Sigmoid colon (tissue), 4 donors: ENCODE data around the gene SMIM10.

Experiments used
- CTCF ChIP-seq, 4 experiments: fragments of 450-650 bp in 3 of 4; fragments of 200-600 bp in 1 of 4; IDR thresholded peaks; one replicate each; pipeline ENCODE4 v1.5.1; 2016 to 2019; ENCODE audit warnings: antibody characterized with exemption in 4 of 4, mild to moderate bottlenecking in 3 of 4, moderate library complexity in 2 of 4
- POLR2A ChIP-seq, 2 donors: fragments of 450-650 bp; IDR thresholded peaks; one replicate each; pipeline ENCODE4 v1.6.1; 2016; ENCODE audit warnings: antibody characterized with exemption in 2 of 2, mild to moderate bottlenecking in 2 of 2, moderate library complexity in 2 of 2
- POLR2AphosphoS5 ChIP-seq, 4 donors: sonication (generic); formaldehyde crosslinking; IDR thresholded peaks; one replicate each; pipeline ENCODE4 v1.6.1; 2017; ENCODE audit warnings: antibody characterized with exemption in 4 of 4

GRCh38 chrX:134999469-134999868 is 8.7 kb downstream of the SMIM10 start:
- peak in 1 of 4 experiments; percentile 32 for TF ChIP-seq CTCF (IDR thresholded peaks at IDR 0.05)
- no peak for TF ChIP-seq POLR2A (IDR thresholded peaks at IDR 0.05)
- TF ChIP-seq POLR2AphosphoS5 (IDR thresholded peaks at IDR 0.05): no peak
